ENCODE data around the gene PLD1. TPM values are rescaled to one million over a fixed set of nuclear protein-coding genes. Genes with fewer than 3 reads are reported as not detected.

The PLD1 gene
- total and polyA plus RNA-seq, 10 of the 15 experiments (the other 5 are each of a cell fraction or from before 2014, with no cell fraction given) = 2.9 to 108 (median 3.6) TPM

DNA sequence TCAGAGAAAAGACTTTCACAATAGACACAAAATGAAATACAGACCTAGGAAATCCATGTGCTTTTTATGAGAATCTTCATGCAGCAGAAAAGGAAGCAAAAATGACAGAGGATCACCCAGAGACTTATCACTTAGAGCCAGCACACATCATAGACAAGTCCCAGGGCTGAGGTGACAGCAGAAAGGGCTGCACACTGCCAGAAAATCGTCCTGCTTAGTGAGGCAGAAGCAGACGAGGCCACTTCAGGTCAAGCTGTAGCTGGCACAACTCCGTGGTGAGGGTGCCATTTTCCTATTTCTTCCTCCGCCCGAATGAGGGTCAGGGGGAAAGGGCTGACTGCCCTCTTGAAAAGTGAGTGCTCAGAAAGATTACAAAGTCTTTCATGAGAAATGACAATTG is 254.1 kb downstream of the PLD1 start:
- 67% methylated on average over 5 of the region's 5 CpGs for WGBS (ENCODE audit: insufficient coverage, insufficient replicate concordance, low lambda C conversion rate, missing lambda C conversion rate)
- peaks cover 7% of the 10 kb centered on the region for H3K4me1 ChIP-seq (ENCODE audit: control insufficient read depth, insufficient read depth, low read length)
- ChIA-PET CTCF (no interaction called here), SMC1A (ENCODE audit: uncharacterized antibody, unreplicated experiment) (interaction anchor here (0.6 kb wide), 1 partner anchor 74 kb away, joined by 3 read pairs; no protein-coding TSS in a partner anchor), RAD21 (ENCODE audit: unreplicated experiment) (no interaction called here), POLR2A (no interaction called here)
- H3K27ac ChIP-seq (ENCODE audit: control insufficient read depth, insufficient read depth) = no peak overlapping the region
- no peaks in the 10 kb centered on the region for H3K36me3 ChIP-seq (ENCODE audit: control insufficient read depth in 2 of 2, insufficient read depth in 2 of 2, low read length in 1 of 2)
- no peak overlapping the region for H3K9ac ChIP-seq (ENCODE audit: control insufficient read depth, insufficient read depth, low read length)
- no peaks in the 10 kb centered on the region for H3K9me3 ChIP-seq (replicated peaks; ENCODE audit: control insufficient read depth, insufficient read depth, low read length)
- no TSS peak for BruUV-seq (replicated peaks)
- intact Hi-C loops (cut with micrococcal nuclease; ENCODE audit: unreplicated experiment) (no loop called here), in situ Hi-C loops (cut with MboI) (no loop called here)
- no peak for FAIRE-seq
- no peak for DNase-seq (ENCODE audit: low read depth, low spot score)
- peak overlapping the region; percentile 48 for H2AFZ ChIP-seq (ENCODE audit: control insufficient read depth, low read depth, low read length)
- H3K4me3 ChIP-seq = no peak overlapping the region
- peak overlapping the region; percentile 12; the same call in 1 of the 2 replicates for H3K4me2 ChIP-seq (ENCODE audit: control insufficient read depth, insufficient read depth)
- TF ChIP-seq, protein P1, sequence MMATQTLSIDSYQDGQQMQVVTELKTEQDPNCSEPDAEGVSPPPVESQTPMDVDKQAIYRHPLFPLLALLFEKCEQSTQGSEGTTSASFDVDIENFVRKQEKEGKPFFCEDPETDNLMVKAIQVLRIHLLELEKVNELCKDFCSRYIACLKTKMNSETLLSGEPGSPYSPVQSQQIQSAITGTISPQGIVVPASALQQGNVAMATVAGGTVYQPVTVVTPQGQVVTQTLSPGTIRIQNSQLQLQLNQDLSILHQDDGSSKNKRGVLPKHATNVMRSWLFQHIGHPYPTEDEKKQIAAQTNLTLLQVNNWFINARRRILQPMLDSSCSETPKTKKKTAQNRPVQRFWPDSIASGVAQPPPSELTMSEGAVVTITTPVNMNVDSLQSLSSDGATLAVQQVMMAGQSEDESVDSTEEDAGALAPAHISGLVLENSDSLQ (IDR thresholded peaks at IDR 0.05) = no peak
- no peak for TF ChIP-seq HCFC1 (IDR thresholded peaks at IDR 0.05; ENCODE audit: low read length)
- TF ChIP-seq, protein P2, sequence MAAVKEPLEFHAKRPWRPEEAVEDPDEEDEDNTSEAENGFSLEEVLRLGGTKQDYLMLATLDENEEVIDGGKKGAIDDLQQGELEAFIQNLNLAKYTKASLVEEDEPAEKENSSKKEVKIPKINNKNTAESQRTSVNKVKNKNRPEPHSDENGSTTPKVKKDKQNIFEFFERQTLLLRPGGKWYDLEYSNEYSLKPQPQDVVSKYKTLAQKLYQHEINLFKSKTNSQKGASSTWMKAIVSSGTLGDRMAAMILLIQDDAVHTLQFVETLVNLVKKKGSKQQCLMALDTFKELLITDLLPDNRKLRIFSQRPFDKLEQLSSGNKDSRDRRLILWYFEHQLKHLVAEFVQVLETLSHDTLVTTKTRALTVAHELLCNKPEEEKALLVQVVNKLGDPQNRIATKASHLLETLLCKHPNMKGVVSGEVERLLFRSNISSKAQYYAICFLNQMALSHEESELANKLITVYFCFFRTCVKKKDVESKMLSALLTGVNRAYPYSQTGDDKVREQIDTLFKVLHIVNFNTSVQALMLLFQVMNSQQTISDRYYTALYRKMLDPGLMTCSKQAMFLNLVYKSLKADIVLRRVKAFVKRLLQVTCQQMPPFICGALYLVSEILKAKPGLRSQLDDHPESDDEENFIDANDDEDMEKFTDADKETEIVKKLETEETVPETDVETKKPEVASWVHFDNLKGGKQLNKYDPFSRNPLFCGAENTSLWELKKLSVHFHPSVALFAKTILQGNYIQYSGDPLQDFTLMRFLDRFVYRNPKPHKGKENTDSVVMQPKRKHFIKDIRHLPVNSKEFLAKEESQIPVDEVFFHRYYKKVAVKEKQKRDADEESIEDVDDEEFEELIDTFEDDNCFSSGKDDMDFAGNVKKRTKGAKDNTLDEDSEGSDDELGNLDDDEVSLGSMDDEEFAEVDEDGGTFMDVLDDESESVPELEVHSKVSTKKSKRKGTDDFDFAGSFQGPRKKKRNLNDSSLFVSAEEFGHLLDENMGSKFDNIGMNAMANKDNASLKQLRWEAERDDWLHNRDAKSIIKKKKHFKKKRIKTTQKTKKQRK (IDR thresholded peaks at IDR 0.05; ENCODE audit: low read depth, low read length) = no peak
- no peak for TF ChIP-seq TCF12 (IDR thresholded peaks at IDR 0.05; ENCODE audit: low read depth, low read length)
- TF ChIP-seq MYC (IDR thresholded peaks at IDR 0.05; ENCODE audit: insufficient read depth, insufficient read length, insufficient replicate concordance, low read length, severe bottlenecking) = no peak
- TF ChIP-seq NFYA (IDR thresholded peaks at IDR 0.05; ENCODE audit: borderline replicate concordance, low read depth, low read length) = no peak
- no peaks in the 10 kb centered on the region for H4K20me1 ChIP-seq (ENCODE audit: control insufficient read depth, insufficient read depth)
- H3K79me2 ChIP-seq (ENCODE audit: control insufficient read depth, insufficient read depth, low read length) = no peaks in the 10 kb centered on the region
- ATAC-seq = peak; percentile 58
- no peaks in the 10 kb centered on the region for H3K27me3 ChIP-seq (replicated peaks in 1 of 2; ENCODE audit: control insufficient read depth in 2 of 2, insufficient read depth in 2 of 2, low read length in 1 of 2)

Data from GM12878 (cell line).